ENCODE results near the gene JMJD1C.

- no peak for TF ChIP-seq CTCF (conservative IDR thresholded peaks at IDR 0.05; ENCODE audit: low read length)
- no peak for TF ChIP-seq EZH2phosphoT487 (IDR thresholded peaks at IDR 0.05; ENCODE audit: borderline replicate concordance)
Observed at GRCh38 chr10:63494951-63495350, 29.2 kb upstream of the JMJD1C start.

Data from Loucy (cell line).